ENCODE results near the gene SMOC2.

GRCh38 chr6:168459572-168459971, 18.6 kb downstream of the SMOC2 start:
- TF ChIP-seq, protein P1, sequence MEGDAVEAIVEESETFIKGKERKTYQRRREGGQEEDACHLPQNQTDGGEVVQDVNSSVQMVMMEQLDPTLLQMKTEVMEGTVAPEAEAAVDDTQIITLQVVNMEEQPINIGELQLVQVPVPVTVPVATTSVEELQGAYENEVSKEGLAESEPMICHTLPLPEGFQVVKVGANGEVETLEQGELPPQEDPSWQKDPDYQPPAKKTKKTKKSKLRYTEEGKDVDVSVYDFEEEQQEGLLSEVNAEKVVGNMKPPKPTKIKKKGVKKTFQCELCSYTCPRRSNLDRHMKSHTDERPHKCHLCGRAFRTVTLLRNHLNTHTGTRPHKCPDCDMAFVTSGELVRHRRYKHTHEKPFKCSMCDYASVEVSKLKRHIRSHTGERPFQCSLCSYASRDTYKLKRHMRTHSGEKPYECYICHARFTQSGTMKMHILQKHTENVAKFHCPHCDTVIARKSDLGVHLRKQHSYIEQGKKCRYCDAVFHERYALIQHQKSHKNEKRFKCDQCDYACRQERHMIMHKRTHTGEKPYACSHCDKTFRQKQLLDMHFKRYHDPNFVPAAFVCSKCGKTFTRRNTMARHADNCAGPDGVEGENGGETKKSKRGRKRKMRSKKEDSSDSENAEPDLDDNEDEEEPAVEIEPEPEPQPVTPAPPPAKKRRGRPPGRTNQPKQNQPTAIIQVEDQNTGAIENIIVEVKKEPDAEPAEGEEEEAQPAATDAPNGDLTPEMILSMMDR (IDR thresholded peaks at IDR 0.05) = no peak
- no peak for TF ChIP-seq POLR2AphosphoS5 (IDR thresholded peaks at IDR 0.05)

All from prostate gland (tissue), 2 donors.